ENCODE results near the gene VWA1.
"Not testable (repeated sequence)": the region's sequence is repeated elsewhere in the genome, so short reads cannot be mapped to it uniquely, and the experiment has no call there.

VWA1 gene

GRCh38 chr1:1484976-1485750, 49.7 kb downstream of the VWA1 start:
- not testable (repeated sequence) for DNase-seq (ENCODE audit: low read depth)

DNA sequence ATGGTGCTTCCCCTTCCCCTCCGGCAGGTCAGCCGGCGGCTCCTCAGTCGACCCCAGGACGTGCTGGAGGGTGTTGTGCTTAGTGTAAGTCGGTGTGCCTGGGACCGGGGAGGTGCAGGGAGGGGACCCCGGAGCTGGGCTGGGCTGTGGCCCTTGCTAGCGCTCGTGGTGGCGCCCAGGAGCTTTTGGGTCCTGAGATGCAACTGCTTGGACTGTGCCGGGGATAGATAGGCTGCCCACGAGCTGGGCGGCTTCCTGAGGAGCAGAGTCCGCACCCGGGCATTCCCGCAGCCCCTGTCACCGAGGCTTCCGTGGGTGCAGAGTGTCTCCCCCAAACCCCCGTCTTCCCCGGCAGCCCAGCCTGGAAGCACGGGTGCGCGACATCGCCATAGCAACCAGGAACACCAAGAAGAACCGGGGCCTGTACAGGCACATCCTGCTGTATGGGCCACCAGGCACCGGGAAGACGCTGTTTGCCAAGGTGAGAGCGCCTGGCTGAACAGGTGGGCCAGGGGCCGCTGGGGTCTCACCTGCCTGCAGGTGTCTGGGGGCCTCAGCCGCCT, 50.3 kb downstream of the VWA1 start:
- not testable (repeated sequence) for DNase-seq (ENCODE audit: low read depth)

GRCh38 chr1:1487701-1488100, 52.2 kb downstream of the VWA1 start:
- DNase-seq (ENCODE audit: low read depth) = no peak

DNA sequence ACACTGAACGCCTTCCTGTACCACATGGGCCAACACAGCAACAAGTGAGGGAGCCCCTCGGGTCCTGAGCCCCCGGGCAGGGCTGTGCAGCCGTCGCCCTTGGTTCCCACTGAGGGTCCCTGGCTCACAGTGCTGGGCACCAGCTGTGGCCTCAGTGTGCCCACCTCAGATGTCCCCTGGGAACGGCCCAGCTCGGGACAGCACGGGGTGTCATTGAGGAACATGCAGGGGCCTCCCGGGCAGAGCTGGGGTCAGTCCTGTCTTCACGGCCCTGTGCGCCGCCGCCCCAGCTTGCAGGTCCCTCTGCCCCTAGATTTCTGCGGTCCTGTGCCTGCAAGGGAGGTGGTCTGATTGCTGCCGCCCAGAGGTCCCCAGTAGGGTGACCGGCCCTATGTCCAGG, 53.7 kb downstream of the VWA1 start:
- no peak for DNase-seq (ENCODE audit: low read depth)

DNA sequence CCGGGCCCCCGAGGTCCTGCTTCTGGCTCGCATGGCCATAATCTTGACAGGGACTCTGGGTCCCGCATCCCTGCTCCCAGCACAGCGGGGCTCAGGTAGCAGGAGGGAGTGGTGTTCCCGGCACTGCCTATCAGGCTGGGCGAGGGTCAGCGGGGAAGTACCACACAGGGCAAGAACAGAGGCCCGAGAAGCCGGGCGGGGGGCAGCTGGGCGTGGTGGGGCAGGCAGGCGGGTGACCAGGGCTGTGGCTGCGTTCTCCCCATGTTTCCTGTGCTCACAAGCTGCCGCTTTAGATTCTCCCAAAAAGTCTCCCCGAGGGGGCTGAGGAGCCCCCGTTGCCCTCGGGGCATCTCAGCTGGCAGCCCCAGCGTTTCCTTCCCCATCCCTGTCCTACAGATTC, 54.4 kb downstream of the VWA1 start:
- no peak for DNase-seq (ENCODE audit: low read depth)

- no peak for DNase-seq (ENCODE audit: low read depth)
Observed at GRCh38 chr1:1490633-1491230, 55.2 kb downstream of the VWA1 start.

DNA sequence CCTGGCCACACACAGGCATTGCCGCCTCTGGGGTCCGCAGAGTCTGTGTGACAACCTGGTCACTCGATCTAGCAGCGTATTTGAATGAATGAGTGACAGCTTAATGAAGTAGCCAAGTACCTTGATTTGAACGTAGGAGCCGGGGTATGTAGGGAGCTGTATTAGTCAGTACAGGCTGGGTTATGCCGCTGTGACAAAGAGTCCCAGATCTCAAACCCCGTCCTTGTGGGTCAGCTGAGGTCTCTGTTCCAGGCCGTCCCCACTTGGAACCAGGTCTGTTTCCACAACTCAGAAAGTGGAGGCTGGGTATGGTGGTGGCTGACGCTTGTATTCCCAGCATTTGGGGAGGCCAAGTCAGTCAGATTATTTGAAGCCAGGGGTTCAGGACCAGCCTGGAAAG, 56.1 kb downstream of the VWA1 start:
- DNase-seq (ENCODE audit: low read depth) = no peak

All from stimulated activated CD4-positive, alpha-beta T cell treated with anti-CD3 and anti-CD28 coated beads, Interleukin-2, amount 100 ng/mL, for 4 hours (primary cell).